GM23338 (cell line): ENCODE results near the gene FLT1. TPM values are rescaled to one million over a fixed set of nuclear protein-coding genes. Genes with fewer than 3 reads are reported as not detected.

ENCODE experiments used
- ATAC-seq: fragments of 200-7000 bp; cut with Tn5 transposase; 3 replicates; pipeline ENCODE4 v1.9.1; 2020
- DNase-seq: peaks from one replicate; pipeline ENCODE4 v3.0.0-alpha.2; 2015; ENCODE audit warnings: low spot score
- H2AFZ ChIP-seq: fragments of 200-600 bp; sonication (generic); 2 replicates; pipeline ENCODE4 v1.8.0; 2016; ENCODE audit warnings: antibody characterized with exemption, mild to moderate bottlenecking, moderate library complexity
- H3F3A ChIP-seq: fragments of 200-600 bp; sonication (generic); replicated peaks from 2 replicates; pipeline ENCODE4 v1.8.0; 2017; ENCODE audit warnings: antibody characterized with exemption, mixed run types, low read depth
- H3K27ac ChIP-seq: fragments of 200-600 bp; sonication (generic); 2 replicates; pipeline ENCODE4 v1.6.1; 2016; ENCODE audit warnings: low read depth
- H3K27me3 ChIP-seq: fragments of 200-600 bp; sonication (generic); 2 replicates; pipeline ENCODE4 v1.8.0; 2016; ENCODE audit warnings: mild to moderate bottlenecking, mixed run types, moderate library complexity; ENCODE audit not compliant: insufficient read depth
- H3K36me3 ChIP-seq: fragments of 200-600 bp; sonication (generic); 2 replicates; pipeline ENCODE4 v1.8.0; 2016; ENCODE audit warnings: mild to moderate bottlenecking; ENCODE audit not compliant: insufficient read depth
- H3K4me1 ChIP-seq: fragments of 200-600 bp; sonication (generic); 2 replicates; pipeline ENCODE4 v1.8.0; 2016; ENCODE audit warnings: mild to moderate bottlenecking, moderate library complexity; ENCODE audit not compliant: insufficient read depth
- H3K4me2 ChIP-seq: fragments of 200-600 bp; sonication (generic); 2 replicates; pipeline ENCODE4 v1.7.1; 2017; ENCODE audit warnings: mixed run types
- H3K4me3 ChIP-seq: fragments of 200-600 bp; sonication (generic); 2 replicates; pipeline ENCODE4 v1.6.1; 2016; ENCODE audit warnings: mixed run types
- H3K79me2 ChIP-seq: fragments of 200-600 bp; sonication (generic); replicated peaks from 2 replicates; pipeline ENCODE4 v1.8.0; 2017; ENCODE audit warnings: mild to moderate bottlenecking; ENCODE audit not compliant: insufficient read depth
- H3K9me2 ChIP-seq: fragments of 200-600 bp; sonication (generic); 2 replicates; pipeline ENCODE4 v1.8.0; 2017; ENCODE audit not compliant: insufficient read depth
- H4K20me1 ChIP-seq: fragments of 200-600 bp; sonication (generic); replicated peaks from 2 replicates; pipeline ENCODE4 v1.8.0; 2017; ENCODE audit warnings: mild to moderate bottlenecking; ENCODE audit not compliant: insufficient read depth
- H3K27ac Mint-ChIP-seq: 2 replicates; pipeline ENCODE4 v1.8.0; 2020; ENCODE audit warnings: inconsistent platforms, mild to moderate bottlenecking, moderate library complexity, mixed read lengths
- H3K27me3 Mint-ChIP-seq: 3 replicates; pipeline ENCODE4 v1.8.0; 2022; ENCODE audit warnings: low read depth, mild to moderate bottlenecking, moderate library complexity, mixed read lengths, inconsistent platforms; ENCODE audit not compliant: insufficient read depth, poor library complexity
- H3K36me3 Mint-ChIP-seq: 3 replicates; pipeline ENCODE4 v1.8.0; 2021; ENCODE audit warnings: low read depth, mild to moderate bottlenecking, inconsistent platforms, moderate library complexity, mixed read lengths
- H3K4me1 Mint-ChIP-seq: 3 replicates; pipeline ENCODE4 v1.8.0; 2020; ENCODE audit warnings: mild to moderate bottlenecking, inconsistent platforms, mixed read lengths
- H3K4me3 Mint-ChIP-seq: 3 replicates; pipeline ENCODE4 v1.8.0; 2021; ENCODE audit warnings: moderate library complexity, mild to moderate bottlenecking, inconsistent platforms, mixed read lengths
- H3K9me3 Mint-ChIP-seq: 3 replicates; pipeline ENCODE4 v1.8.0; 2020; ENCODE audit warnings: moderate library complexity, mild to moderate bottlenecking, inconsistent platforms, mixed read lengths
- JUNB ChIP-seq: IDR thresholded peaks from one replicate; pipeline ENCODE4 v1.6.1; 2016; ENCODE audit warnings: antibody characterized with exemption; ENCODE audit not compliant: unreplicated experiment
- ZNF114 ChIP-seq: fragments of 250-450 bp; sonication (Bioruptor Pico); IDR thresholded peaks from 2 replicates; pipeline ENCODE4 v1.5.0; 2020; ENCODE audit warnings: mild to moderate bottlenecking, moderate library complexity
- polyA plus RNA-seq: library from polyadenylated mRNA; unstranded; fragments of >200 nt; fragmentation: Nextera tagmentation; extraction: Ambion mirVana; gene quantifications from 2 replicates; pipeline ENCODE4 v1.2.1, GENCODE V29; 2016
- total RNA-seq: library from RNA; depleted of rRNA; stranded (reverse); fragments of >200 nt; shearing (Covaris generic); gene quantifications from 2 replicates; pipeline ENCODE4 v1.2.3, GENCODE V29; 2014
- TF ChIP-seq, protein P1 (sequence below): fragments of 250-450 bp; sonication (Bioruptor Pico); IDR thresholded peaks from 2 replicates; pipeline ENCODE4 v1.5.0; 2020; ENCODE audit warnings: mild to moderate bottlenecking, moderate library complexity

The FLT1 gene
- total and polyA plus RNA-seq, 2 experiments from 2014 or later: 26.8 to 116 TPM

DNA sequence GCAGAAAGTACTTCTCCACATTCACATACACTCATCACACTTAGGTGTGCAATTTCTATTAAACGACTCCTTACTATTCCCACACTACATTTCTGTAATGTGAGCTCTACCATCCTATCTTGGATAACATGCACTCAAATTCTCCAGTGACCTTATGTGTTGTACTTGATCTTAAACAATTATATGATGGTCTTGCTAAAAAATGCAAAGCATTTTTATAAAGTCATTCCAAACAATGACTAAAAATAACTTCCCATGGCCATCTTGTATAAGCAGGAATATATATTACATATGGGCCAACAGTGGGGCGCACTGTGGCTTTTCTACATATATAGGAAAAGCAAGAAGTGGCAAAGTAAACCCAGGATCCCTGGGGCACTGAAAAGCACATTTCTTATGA lies 155.5 kb downstream of the FLT1 start:
- H3K36me3 Mint-ChIP-seq: peaks cover 27% of the 10 kb centered on the region
- Histone ChIP-seq H3F3A (no peaks in the 10 kb centered on the region), H3K79me2 (no peaks in the 10 kb centered on the region), H3K36me3 (peaks cover 31% of the 10 kb centered on the region; the same call in 1 of the 2 replicates), H3K27ac (no peak overlapping the region), H3K4me2 (no peak overlapping the region), H3K4me1 (no peaks in the 10 kb centered on the region), H2AFZ (no peak overlapping the region), H3K4me3 (no peak overlapping the region), H3K9me2 (no peaks in the 10 kb centered on the region), H4K20me1 (no peaks in the 10 kb centered on the region; the same call in 1 of the 2 replicates), H3K27me3 (no peaks in the 10 kb centered on the region)
- H3K4me3 Mint-ChIP-seq: no peak overlapping the region
- peaks cover 4% of the 10 kb centered on the region for H3K27me3 Mint-ChIP-seq
- TF ChIP-seq, protein P1, sequence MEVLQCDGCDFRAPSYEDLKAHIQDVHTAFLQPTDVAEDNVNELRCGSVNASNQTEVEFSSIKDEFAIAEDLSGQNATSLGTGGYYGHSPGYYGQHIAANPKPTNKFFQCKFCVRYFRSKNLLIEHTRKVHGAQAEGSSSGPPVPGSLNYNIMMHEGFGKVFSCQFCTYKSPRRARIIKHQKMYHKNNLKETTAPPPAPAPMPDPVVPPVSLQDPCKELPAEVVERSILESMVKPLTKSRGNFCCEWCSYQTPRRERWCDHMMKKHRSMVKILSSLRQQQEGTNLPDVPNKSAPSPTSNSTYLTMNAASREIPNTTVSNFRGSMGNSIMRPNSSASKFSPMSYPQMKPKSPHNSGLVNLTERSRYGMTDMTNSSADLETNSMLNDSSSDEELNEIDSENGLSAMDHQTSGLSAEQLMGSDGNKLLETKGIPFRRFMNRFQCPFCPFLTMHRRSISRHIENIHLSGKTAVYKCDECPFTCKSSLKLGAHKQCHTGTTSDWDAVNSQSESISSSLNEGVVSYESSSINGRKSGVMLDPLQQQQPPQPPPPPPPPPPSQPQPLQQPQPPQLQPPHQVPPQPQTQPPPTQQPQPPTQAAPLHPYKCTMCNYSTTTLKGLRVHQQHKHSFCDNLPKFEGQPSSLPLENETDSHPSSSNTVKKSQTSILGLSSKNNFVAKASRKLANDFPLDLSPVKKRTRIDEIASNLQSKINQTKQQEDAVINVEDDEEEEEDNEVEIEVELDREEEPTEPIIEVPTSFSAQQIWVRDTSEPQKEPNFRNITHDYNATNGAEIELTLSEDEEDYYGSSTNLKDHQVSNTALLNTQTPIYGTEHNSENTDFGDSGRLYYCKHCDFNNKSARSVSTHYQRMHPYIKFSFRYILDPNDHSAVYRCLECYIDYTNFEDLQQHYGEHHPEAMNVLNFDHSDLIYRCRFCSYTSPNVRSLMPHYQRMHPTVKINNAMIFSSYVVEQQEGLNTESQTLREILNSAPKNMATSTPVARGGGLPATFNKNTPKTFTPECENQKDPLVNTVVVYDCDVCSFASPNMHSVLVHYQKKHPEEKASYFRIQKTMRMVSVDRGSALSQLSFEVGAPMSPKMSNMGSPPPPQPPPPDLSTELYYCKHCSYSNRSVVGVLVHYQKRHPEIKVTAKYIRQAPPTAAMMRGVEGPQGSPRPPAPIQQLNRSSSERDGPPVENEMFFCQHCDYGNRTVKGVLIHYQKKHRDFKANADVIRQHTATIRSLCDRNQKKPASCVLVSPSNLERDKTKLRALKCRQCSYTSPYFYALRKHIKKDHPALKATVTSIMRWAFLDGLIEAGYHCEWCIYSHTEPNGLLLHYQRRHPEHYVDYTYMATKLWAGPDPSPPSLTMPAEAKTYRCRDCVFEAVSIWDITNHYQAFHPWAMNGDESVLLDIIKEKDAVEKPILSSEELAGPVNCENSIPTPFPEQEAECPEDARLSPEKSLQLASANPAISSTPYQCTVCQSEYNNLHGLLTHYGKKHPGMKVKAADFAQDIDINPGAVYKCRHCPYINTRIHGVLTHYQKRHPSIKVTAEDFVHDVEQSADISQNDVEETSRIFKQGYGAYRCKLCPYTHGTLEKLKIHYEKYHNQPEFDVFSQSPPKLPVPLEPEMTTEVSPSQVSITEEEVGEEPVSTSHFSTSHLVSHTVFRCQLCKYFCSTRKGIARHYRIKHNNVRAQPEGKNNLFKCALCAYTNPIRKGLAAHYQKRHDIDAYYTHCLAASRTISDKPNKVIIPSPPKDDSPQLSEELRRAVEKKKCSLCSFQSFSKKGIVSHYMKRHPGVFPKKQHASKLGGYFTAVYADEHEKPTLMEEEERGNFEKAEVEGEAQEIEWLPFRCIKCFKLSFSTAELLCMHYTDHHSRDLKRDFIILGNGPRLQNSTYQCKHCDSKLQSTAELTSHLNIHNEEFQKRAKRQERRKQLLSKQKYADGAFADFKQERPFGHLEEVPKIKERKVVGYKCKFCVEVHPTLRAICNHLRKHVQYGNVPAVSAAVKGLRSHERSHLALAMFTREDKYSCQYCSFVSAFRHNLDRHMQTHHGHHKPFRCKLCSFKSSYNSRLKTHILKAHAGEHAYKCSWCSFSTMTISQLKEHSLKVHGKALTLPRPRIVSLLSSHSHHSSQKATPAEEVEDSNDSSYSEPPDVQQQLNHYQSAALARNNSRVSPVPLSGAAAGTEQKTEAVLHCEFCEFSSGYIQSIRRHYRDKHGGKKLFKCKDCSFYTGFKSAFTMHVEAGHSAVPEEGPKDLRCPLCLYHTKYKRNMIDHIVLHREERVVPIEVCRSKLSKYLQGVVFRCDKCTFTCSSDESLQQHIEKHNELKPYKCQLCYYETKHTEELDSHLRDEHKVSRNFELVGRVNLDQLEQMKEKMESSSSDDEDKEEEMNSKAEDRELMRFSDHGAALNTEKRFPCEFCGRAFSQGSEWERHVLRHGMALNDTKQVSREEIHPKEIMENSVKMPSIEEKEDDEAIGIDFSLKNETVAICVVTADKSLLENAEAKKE (CRISPR knock-in tag): no peak
- DNase-seq (no peak), ATAC-seq (no peak)
- H3K27ac Mint-ChIP-seq: no peak overlapping the region
- H3K9me3 Mint-ChIP-seq: no peaks in the 10 kb centered on the region
- H3K4me1 Mint-ChIP-seq: no peaks in the 10 kb centered on the region; the same call in 2 of the 3 replicates

DNA sequence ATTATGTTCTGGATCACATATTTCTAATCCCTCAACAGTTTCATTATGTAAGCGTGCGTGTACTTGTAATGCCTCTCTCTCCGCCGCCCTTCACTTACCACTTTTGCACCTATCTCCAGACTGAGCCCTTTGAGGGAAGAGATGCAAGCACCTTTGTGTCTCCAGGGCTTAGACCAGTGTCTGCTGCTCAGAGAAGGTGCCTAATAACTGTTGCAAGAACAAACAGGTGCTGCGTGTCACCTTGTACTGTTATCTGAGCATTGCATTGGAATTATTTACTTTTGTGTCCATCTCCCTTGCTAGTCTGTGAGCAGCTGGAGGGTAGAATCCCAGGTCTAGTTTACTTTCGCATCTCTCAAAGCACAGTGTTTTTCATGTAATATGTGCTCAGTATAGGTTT lies 156.2 kb downstream of the FLT1 start:
- H3K4me1 ChIP-seq: no peaks in the 10 kb centered on the region
- no peak overlapping the region for H3K27ac ChIP-seq
- H3K27me3 Mint-ChIP-seq: peaks cover 4% of the 10 kb centered on the region
- H3K4me3 ChIP-seq: no peak overlapping the region
- no peaks in the 10 kb centered on the region for H3K9me3 Mint-ChIP-seq
- no peaks in the 10 kb centered on the region for H3K9me2 ChIP-seq
- H3K27ac Mint-ChIP-seq: no peak overlapping the region
- H3K27me3 ChIP-seq: no peaks in the 10 kb centered on the region
- no peaks in the 10 kb centered on the region for H3F3A ChIP-seq
- H3K4me2 ChIP-seq: no peak overlapping the region
- H3K4me1 Mint-ChIP-seq: no peaks in the 10 kb centered on the region; the same call in 2 of the 3 replicates
- H3K79me2 ChIP-seq: no peaks in the 10 kb centered on the region
- peaks cover 20% of the 10 kb centered on the region for H3K36me3 Mint-ChIP-seq
- no peak overlapping the region for H2AFZ ChIP-seq
- H3K4me3 Mint-ChIP-seq: no peak overlapping the region
- H3K36me3 ChIP-seq: peaks cover 26% of the 10 kb centered on the region; the same call in 1 of the 2 replicates
- no peaks in the 10 kb centered on the region for H4K20me1 ChIP-seq
- ATAC-seq (no peak), DNase-seq (no peak)
- TF ChIP-seq ZNF114 (CRISPR knock-in tag): no peak
- no peak for TF ChIP-seq JUNB
- TF ChIP-seq, protein P1 (CRISPR knock-in tag): no peak
